ENCODE results near the gene GNG8.

Gene GNG8

DNA sequence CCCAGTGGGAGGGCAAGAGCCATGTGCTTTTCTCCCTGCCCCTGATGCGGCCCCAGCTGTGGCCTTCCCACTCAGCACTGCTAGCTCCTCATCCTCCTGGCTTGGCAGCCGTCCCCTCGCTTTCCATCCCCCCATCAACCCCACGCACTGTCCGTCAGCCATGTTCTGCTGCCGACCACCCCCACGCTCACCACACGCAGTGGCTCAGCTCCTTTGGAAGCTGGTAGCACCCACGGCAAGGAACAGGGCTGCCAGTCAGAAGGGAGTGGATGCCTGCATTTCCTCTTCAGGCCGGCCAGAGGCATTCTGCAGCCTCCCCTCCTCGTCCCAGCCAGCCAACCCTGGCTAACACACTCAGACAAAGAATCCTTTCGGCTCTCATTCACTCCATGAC, 28.6 kb downstream of the GNG8 start:
- no peak for DNase-seq (ENCODE audit: low read depth, low spot score)
- no peak overlapping the region for H3K4me3 ChIP-seq (ENCODE audit: low read length)

DNA sequence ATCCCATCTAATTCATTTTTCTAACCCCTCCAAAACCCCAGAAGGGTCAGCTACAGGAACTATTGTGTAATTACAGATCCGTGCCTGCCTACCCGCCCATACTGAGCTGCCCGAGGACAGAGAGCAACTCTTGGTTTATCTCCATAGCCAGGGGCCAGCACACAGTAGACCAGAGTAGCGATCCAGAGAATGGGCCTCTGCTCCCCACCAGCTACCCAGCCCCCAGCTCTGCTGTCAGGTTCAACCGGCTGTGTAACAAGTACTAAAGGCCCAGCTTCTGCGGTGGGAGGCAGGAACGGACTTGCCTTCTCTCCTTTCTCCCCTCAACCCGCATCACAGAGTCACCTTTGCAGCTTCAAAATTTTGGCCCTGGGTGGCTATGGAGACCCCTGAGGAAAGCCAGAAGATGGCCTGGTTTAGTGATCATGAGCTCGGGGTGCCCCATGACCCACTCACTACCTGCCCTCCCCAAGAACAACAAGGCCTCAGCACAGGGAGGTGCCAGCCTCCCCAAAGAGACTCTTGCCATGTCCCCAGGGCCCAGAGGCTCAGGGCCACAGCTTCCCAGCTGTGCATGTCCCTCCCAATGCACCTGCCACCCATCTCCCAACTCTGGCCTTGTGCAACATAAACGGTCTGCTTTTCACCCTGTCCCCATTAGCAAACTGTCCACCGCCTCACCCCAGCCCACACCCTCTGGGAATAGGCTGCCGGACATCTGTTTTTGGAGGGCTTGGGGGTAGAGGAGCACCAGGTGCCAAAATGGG, 29.1 kb downstream of the GNG8 start:
- no peak for DNase-seq (ENCODE audit: low read depth, low spot score)
- H3K4me3 ChIP-seq (ENCODE audit: low read length), result no peak overlapping the region

DNA sequence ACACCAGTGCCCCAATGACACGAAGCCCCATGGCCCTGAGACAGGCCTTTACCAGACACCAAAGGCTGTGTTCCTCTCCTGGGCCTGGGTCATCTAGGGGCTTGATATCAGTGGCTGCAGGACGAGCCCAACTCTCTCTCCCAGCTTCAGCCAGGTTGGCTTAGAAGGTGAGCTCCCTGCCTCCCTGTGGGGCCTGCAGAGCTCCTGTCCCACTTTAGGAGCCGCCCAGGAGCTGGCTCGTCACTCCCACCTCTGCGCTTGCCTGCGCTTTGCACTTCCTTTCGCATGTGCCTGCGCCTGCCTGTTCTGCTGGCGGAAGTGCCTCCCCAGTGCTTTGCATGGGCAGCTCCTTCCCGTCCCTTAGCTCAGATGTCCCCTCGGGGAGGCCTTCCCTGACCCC, 30.0 kb downstream of the GNG8 start:
- no peak for DNase-seq (ENCODE audit: low read depth, low spot score)
- no peak overlapping the region for H3K4me3 ChIP-seq (ENCODE audit: low read length)

DNA sequence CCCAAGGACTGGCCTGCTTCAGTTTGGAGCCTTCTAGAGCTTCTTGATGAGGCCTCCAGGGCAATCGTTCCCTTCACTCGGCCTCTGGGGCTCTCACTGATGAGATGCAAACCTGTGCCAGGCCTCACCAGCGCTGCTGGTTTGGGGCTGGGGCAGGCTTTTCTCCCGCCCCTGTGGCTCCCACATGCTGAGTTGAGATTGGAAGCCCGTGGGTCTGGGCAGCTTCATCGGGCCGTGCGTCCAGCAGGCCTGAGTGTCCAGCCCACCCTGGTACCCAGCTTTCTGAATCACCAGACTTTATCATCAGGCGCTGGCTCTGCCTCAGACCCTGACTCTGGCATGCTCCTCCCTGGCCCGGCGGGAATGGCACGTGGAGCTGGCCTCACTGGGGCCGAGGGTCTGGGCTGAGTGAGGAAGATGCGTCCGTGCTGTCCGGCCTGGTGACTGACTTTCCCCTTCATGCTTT, 30.6 kb downstream of the GNG8 start:
- DNase-seq (ENCODE audit: low read depth, low spot score), result no peak
- H3K4me3 ChIP-seq (ENCODE audit: low read length), result no peak overlapping the region

DNA sequence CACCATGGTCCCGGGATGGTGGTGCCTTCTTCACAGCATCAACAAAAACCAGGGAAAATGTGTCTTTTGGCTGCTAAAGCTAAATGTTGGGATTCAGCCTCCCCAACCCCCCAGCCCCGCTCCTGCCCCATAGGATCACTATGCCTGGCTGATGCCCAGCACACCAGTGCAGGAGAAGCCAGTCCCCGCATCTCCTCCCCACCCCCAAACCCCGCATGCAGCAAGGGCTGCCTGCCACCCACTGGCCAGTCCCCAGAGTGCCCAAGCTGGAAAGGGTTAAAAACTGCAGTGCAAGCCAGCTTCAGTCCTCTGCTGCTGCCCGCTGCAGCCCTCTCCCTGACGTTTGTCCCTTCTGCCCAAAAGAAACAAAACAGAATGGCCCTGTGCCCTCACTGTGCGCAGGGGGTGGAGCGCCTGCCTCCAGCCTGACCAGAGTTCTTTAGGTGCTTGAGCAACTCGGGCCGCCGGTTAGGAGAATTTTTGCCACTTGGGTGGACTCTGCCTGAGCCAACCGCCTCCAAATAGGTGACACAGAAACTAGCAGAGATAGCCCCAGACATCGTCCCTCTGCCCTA, 31.1 kb downstream of the GNG8 start:
- no peak for DNase-seq (ENCODE audit: low read depth, low spot score)
- no peak overlapping the region for H3K4me3 ChIP-seq (ENCODE audit: low read length)

DNA sequence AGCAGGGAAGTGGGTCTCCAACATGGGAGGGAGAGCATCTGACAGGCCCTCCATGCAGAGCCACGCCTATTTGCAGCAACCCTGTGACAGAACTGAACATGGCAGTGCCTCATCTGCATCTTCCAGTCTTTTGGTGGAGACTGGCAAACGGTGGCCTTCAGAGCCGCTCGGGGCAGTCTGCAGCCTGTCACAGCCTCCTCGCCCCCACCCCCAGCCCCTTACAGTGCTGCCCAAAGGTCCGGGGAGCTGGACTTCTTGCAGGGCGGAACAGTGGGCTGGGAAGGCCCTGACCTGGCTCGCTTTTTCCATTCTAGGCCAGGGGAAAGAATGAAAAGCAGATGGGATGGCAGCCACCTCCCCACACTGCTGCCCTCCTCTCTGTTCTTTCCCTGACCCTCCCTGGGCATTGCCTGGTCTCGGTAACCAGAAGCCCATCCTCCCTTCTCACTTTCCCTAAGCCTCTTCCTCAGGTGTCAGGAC, 32.2 kb downstream of the GNG8 start:
- no peak overlapping the region for H3K4me3 ChIP-seq (ENCODE audit: low read length)
- no peak for DNase-seq (ENCODE audit: low read depth, low spot score)

DNA sequence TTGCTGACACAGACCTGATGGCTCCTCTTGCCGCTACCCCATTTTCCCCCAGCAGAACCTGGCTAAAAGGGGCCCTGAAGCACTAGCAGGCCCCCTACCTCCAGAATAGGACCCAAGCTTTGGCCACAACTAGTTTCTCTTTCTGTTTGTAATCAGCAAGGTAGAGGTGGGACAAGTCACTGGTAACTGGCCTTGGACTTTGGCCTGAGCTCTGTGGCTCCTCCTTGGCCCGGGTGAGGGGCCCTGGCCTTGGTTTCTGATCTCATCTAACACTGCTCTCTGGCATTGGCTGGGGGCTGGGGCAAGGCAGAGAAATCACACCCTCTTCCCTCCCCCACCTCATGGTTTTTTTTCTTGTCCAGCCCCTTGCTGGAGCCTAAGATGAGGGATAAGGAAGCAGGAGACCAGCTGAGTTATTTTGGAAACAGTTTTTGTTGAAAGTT, 32.8 kb downstream of the GNG8 start:
- no peak for DNase-seq (ENCODE audit: low read depth, low spot score)
- peak overlapping the region; percentile 100 for H3K4me3 ChIP-seq (ENCODE audit: low read length)

DNA sequence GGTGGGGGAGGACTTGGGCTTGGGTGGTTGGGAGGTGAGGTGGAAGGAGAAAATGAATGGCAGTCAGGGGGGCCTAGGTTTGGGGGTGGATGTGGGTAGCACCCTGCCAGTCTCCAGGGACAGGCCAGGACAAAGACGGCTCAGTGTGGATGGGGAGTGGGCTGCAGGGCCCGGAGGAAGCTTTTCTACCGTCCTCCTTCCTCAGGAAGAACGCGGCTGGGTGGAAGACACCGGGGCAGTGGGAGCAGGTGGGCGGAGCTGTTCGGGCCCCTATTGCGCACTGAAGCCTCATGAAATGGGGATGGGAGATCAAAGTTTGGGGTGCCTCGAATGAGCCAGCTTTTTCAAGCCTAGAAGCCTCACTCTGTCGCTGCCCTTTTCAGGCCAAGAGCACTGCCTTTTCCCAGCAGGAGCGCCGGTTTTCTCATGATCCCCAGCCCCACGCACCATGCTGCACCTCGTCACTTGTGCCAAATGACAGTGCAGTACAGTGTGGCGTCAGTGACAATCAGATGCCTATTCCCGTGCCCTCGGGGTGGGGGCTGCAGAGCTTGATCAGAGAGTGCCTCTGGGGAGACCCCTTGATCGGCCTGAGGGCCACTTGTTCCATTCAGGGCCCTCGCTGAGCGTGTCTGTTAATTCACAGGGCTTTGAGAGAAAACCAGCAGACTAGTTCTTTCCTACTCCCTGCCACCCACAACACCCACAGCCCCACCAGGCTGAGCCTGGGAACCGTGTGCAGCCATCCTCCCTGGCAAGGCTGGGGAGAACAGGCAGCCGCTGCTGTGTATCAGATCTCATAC, 33.4 kb downstream of the GNG8 start:
- H3K4me3 ChIP-seq (ENCODE audit: low read length), result peak overlapping the region; percentile 100
- DNase-seq (ENCODE audit: low read depth, low spot score), result no peak

DNA sequence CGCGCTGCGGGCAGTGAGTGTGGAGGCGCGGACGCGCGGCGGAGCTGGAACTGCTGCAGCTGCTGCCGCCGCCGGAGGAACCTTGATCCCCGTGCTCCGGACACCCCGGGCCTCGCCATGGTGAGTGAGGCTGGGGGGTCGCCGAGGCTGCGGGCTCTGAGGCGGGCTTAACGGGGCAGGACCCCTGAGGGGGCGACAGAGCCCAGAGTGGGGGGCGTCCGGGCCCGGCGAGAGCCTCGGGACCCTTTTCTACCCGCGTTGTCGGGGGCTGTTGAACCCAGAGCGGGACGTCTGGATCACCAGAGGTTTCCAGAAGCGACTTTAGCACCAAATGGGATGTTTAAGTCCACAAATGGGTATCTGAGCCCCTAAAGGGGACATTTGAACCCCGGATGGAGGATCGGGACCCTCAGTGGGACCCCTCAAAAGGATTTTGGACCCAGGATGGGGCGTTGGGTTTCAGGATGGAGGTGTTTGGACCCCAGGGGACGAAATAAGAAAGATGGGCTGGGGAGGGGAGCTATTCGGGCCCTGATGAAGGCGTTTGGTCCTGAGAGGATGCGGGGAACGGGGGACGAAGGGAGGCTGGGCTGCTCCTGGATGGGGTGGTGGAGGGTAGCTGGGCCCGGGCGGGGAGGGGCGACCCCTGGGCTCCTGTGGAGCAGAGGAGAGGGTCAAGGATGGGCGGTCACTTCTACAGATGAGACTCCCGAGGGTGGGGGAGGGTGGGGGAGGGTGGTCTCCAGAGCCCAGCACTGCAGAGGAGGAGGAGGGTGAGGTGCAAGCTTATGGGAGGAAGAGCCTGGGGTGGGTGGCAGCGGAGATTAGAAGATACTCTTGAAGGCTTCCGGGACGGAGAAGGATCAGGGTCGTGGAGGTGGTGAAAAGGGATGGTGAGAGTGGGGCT, 34.4 kb downstream of the GNG8 start, which contains the start of gene CALM3:
TSS of gene CALM3 (plus strand) at position 13 of the 907 bp plus-strand sequence. CDS start at position 118, 105 bp downstream.
- DNase-seq (ENCODE audit: low read depth, low spot score), result no peak
- peak within 1 kb of the TSS; percentile 100 for H3K4me3 ChIP-seq (ENCODE audit: low read length)

DNA sequence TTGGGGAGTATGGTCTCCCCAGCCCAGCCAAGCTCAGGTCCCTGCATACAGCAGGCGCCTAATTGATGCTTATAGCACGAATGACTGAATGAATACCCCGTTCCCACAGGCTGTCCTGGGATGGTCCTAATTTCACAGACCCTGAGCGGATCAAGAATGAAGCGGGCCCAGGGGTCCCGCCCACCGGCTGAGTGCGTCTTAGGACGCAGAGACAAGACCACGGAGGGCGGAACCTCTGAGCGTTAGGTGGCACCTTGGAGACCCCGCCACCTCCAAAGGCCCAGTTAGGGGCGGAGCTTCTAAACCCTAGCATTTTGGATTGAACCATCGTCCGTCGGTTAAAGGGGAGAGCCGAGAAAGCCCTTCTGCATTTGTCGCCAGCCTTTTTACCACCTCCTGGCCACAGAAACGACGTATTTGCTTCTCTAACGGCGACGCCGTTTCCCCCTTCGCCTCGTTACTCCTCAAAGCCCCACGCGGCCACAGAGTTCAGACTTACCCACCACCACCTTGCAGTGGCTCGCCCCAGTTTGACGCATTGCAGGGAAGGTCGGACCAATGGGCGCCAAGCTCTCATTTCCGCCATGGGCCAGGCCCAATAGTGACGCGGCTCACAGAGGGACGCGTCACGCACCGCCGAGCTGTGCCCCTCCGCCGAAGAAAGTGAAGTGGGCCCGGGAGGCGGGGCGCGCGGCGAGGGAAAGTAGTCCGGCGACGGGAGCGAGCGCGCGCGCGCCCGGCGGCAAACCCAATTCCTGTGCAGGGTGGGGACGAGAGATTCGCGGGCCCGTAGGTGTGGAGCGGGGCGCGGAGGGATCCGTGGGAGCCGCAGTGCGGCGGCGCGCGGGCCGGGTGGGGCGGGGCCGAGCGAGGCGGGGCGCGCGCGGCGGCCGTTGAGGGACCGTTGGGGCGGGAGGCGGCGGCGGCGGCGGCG, 35.4 kb downstream of the GNG8 start:
- peak overlapping the region; percentile 100 for H3K4me3 ChIP-seq (ENCODE audit: low read length)
- peak; percentile 98 for DNase-seq (ENCODE audit: low read depth, low spot score)

DNA sequence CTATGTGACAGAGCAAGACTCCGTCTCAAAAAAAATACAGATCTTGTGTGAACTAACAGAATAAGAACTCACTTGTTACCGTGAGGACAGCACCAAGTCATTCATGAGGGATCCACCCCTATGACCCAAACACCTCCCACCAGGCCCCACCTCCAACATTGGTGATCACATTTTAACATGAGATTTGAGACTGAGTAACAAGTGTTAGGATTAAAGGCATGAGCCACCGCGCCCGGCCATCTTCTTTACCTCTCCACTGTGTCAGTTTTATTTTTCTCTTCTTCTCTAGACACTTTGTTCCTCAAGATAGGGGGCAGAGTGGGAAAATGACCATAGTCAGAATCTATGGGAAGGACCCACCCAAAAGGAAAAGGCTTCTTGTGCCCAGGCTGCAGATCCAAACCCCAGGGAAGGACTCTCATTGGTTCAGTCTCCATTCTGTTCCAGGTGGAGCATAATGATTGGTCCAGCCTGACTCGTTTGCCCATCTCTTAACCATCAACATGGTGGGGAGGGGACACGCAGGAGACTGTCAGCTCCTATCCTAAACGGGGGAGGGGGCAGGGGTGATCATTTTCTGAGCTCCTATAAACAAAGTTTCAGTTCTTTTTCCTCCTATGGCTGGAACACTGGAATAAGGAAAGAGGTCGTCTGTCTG, 36.2 kb downstream of the GNG8 start:
- H3K4me3 ChIP-seq (ENCODE audit: low read length), result peak overlapping the region; percentile 100
- DNase-seq (ENCODE audit: low read depth, low spot score), result no peak

DNA sequence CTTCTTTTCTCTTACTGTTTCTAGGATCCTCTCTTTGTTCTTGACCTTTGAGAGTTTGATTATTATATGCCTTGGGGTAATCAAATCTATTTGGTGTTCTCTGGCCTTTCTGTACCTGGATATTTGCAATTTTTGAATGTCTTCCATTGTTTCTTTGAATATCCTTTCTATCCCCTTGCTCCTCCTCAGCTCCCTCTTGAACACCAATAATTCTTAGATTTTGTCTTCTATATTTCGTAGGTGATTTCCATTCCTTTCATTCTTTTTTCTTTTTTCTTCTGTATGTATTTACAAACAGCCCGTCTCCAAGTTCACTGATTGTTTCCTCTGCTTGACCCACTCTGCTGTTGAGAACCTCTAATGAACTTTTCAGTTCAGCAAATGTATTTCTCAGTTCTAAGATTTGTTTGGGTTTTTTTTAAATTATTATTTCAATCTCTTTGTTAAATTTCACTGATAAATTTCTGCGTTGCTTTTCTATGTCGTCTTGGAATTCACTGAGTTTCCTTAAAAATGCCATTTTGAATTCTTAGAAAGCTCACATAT, 37.6 kb downstream of the GNG8 start:
- DNase-seq (ENCODE audit: low read depth, low spot score), result no peak
- no peak overlapping the region for H3K4me3 ChIP-seq (ENCODE audit: low read length)

DNA sequence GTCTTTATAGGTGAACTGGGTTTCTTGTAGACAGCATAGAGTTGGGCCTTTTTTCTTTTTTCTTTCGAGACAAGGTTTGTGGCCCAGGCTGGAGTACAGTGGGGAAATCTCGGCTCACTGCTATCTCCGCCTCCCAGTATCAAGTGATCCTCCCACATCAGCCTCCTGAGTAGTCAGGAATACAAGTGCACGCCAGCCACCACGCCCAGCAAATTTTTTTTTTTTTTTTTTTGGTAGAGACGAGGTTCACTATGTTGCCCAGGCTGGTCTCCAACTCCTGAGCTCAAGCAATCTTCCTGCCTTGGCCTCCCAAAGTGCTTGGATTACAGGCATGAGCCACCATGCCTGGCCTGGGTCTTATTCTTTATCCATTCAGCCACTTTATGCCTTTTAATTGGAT, 40.0 kb downstream of the GNG8 start:
- DNase-seq (ENCODE audit: low read depth, low spot score), result no peak
- H3K4me3 ChIP-seq (ENCODE audit: low read length), result no peak overlapping the region

DNA sequence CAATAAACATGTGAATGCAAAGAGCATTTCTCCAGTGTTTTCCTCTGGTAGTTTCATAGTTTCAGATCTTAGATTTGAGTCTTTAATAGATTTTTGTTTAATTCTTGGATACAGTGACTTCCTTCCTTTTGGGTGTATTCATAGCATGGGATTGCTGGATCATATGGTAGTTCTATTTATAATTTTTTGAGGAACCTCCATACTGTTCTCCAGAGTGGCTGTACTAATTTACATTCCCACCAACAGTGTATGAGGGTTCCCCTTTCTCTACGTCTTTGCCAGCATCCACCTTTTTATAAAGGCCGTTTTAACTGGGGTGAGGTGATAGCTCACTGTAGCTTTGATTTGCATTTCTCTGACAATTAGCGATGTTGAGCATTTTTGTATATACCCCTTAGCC, 44.1 kb downstream of the GNG8 start:
- DNase-seq (ENCODE audit: low read depth, low spot score), result no peak

DNA sequence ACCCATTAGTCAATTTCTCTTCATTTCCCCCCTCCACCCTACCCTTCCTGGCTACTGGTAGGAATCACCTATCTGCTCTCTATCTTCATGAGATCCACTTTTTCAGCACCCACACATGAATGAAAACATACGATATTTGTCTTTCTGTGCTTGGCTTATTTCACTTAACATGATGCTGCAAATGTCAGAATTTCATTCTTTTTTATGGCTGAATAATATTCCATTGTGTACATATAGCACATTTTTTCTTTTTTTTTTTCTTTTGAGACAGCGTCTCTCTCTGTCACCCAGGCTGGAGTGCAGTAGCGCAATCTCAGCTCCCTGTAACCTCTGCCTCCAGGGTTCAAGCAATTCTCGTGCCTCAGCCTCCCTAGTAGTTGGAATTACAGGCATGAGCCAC, 44.7 kb downstream of the GNG8 start:
- no peak overlapping the region for H3K4me3 ChIP-seq (ENCODE audit: low read length)
- DNase-seq (ENCODE audit: low read depth, low spot score), result no peak

More for the DNA sequence above, 44.1 kb downstream of the GNG8 start:
- no peak overlapping the region for H3K4me3 ChIP-seq (ENCODE audit: low read length)

DNA sequence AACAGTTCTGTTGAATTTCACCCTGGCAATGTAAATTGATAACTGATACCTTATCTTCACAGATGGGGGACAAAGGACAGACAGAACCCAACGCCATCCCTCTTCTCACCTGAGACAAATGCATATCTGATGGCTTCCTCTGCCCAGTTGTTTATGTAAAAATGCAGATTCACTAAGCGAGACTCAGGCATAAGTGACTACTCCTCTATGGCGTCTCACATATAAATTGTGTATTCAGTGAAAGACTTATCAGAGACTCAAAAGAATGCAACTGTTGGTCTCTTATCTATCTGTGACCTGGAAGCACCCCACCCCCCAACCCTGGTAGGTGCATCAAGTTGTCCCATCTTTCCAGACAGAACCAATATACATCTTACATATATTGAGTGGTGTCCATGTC, 48.1 kb downstream of the GNG8 start:
- DNase-seq (ENCODE audit: low read depth, low spot score), result no peak
- H3K4me3 ChIP-seq (ENCODE audit: low read length), result no peak overlapping the region

DNA sequence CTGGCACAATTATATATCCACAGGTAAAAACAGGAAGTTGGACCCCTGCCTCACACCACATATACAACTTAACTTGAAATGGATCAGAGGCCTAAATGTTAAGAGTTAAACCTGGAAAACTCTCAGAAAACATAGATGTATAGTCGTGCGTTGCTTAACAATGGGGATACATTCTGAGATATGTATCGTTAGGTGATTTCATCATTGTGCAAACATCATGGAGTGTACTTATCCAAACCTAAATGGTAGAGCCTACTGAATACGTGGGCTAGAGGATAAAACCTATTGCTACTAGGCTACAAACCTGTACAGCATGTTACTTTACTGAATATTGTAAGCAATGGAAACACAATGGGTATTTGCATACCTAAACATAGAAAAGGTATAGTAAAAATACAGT, 49.7 kb downstream of the GNG8 start:
- H3K4me3 ChIP-seq (ENCODE audit: low read length), result no peak overlapping the region
- DNase-seq (ENCODE audit: low read depth, low spot score), result no peak
